HG03457 (cell line): Measurements from ENCODE around the gene F7.

Experiments used
- ATAC-seq: cut with Tn5 transposase; IDR thresholded peaks from one replicate; pipeline ENCODE4 v1.9.1; 2021; ENCODE audit warnings: moderate number of reproducible peaks; ENCODE audit not compliant: unreplicated experiment

Gene F7

DNA sequence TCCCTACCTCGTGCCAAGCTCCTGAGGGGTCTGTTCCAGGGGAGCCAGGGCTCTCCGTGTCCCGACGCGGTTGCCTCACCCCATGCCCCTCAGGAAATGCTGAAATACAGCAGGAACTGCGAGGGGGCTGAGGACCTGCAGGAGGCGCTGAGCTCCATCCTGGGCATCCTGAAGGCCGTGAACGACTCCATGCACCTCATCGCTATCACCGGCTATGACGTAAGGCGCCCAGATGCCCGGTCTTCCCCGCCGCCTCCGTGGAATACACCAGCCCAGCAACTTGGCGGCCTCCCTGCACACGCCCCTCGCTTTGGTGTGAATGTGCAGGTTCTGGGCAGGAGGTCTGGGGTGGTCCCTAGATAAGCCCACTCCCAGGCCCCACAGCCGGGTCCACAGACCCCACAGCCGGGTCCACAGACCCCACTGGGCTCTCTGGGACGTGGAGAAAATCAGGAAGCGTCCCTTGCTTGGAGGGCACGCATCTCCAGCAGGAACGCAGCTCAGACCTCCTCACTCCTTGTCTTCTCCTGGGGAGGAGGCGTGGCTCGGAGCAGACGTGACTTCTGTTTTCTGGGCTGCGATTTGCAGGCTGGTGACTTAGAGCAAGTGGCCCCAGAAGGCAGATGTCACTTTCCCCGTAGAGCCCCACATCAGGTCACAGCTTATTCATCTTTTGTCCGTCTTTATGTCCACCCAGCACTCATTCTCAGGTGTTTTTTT lies 19.4 kb upstream of the F7 start:
- ATAC-seq = no peak

- ATAC-seq = no peak
These were observed 18.3 kb upstream of the F7 start for GRCh38 chr13:113086991-113087922.

DNA sequence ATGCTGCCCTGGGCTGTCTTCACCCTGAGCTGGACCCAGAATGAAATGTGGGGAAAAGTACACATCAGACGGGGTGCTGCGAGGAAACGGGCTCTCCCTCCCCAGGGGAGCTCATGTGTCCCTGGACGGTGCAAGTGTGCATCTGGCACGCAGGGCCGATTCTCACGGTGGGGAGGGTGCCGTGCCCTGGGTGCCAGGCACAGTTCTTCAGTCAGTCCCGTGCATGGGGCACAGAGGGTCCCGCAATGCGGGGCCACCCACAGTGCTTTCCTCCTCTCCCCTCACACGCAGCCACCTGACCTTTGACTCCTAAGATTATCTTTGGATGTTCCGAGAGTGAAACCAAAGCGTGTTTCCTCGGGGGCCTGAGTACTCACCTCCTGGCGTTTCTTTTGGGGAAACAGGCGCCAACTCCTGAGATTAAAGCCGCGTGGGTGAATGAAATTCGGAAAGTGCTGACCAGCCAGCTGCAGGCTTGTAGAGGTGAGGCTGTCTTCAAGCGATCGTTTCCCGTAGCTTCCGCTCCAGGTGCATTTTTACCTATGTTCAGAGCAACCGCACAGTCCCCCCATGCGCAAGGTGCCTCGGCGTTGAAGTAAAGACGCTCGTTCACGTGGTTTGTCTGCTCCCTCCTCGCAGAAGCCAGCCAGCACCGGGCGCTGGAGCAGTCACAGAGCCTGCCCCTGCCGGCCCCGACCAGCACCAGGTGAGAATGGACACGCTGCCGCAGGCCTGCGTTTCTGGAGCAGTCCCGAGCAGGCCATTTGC lies 17.5 kb upstream of the F7 start:
- no peak for ATAC-seq

DNA sequence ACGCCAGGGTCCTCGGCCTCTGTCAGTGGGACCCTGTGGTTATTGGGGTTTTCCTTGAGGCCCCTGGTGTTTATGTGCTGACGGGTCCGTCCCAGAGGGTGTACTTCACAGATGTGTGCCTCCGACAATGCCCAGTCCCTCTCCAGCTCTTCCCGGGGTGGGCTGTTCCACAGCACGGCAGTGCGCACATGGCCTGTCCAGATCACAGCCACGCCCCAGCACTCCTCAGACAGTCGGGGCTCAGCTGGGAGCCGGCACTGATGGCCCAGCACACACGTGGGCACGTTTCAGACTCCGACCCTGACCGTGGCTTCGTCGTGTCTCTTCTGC lies 16.9 kb upstream of the F7 start:
- ATAC-seq = no peak

DNA sequence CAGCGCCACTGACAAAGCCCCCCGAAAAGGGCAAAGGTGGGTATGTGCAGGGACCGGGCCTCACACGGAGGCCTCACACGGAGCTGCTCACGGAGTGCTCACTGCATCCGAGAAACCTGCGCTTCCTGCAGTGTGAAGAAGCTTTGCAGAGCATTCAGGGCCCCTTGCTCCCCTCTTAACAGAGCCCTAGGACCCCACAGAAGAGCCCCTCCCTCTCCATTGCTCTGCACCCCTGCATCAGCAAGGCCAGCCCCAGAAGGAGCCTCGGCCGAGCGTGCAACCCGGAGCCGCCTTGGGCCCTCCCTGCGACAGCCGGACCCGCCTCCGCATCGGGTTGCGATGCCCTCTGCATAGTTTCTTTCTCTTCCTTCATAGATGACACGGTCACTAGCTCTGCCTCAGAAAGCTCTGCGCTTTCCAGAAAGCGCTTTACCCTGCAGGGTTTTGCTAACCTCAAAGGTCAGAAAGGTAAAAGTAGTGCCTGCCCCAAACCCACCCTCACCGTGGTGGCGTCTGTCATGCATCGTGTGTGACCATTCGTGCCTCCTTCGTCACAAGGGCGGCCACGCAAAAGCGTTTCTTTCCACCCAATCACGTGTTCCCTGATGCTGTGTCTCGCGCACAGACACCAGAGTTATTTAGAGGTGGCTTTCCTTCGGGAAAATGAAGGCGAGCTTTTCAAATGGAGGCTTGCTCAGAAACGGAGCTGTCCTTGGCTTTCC lies 15.7 kb upstream of the F7 start:
- ATAC-seq = no peak

DNA sequence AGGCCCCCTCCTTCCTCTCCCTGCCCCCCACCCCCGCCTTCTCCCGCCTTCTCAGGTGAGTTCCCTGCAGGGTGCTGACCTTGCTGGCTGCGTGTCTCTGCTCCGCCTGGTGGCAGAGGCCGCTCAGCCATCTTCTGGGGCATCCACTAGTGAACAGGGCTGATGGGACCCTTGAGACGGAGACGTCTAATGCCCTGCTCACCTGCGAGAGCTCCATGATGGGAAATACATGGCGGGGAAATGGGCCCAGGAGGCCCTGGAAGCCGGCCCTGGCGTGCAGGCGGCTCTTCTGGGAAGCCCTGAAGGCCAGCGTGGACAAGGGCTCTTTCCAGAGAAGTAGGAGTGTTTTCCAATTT lies 15.2 kb upstream of the F7 start:
- no peak for ATAC-seq

- no peak for ATAC-seq
These were observed 14.8 kb upstream of the F7 start for GRCh38 chr13:113090806-113091205.

DNA sequence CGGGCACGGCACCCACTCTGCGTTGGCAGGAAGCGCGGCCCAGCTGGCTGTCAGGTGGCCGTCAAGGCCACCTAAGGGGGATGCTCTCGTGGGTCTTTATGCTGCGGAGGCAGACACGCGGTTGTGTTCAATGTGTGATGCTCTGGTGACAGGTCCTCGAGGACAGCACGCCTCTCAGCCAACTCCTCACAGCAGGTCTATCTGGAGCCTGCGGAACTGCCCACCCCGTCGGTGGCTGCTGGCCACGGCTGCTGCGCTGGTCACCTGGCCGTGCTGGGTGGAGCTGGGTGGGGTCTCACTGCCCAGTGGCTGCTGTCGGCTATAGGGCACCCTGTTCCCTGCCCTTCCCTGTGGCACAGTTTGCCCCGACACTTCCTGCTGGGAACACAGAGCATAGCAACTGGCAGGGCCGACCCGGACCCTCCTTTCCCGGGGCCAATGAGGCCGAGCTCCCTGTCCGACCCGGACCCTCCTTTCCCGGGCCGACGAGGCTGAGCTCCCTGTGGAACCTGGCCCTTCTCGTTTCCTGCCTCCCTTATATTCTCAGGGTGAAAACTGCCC lies 14.3 kb upstream of the F7 start:
- ATAC-seq = no peak

DNA sequence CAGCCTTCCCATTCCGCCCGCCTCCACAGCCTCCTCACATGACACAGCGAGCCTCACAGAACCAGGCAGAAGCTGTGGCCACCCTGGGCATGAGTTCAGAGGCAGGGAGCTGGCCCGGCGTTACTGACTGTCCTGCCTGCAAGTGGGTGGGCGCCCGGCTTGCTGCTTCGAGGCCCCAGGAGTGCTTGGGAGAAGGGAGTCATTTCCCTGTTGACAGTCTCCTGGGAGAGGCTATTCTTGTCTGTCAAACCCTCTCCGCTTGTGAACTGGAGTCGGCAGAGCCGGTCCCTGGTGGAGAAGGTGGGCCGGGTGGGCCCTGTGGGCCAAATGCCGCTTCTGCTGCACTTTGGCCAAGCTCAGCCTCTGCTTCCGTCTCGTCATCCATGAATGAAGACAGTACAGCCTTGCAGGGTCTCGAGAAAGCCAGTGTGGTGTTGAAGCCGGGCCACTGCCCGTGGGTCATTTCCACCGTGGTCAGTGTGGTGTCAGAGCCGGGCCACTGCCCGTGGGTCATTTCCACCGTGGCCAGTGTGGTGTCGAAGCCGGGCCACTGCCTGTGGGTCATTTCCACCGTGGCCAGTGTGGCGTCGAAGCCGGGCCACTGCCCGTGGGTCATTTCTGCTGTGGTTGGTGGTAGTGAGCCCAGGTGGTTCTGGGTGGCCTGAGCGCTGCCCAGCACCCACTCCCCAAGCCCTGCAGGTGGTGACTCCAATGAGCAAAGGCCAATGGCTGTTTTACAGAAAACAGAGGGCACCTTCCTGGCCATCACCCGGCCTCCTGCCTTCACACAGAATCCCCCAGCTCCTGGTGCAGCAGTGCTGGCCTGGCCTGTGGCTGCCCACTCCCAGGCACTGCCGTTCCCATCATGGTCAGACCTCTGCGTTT lies 13.5 kb upstream of the F7 start:
- ATAC-seq = no peak

- no peak for ATAC-seq
These were observed 12.6 kb upstream of the F7 start for GRCh38 chr13:113092776-113093579.

GRCh38 chr13:113093580-113094409 lies 11.8 kb upstream of the F7 start:
- no peak for ATAC-seq

DNA sequence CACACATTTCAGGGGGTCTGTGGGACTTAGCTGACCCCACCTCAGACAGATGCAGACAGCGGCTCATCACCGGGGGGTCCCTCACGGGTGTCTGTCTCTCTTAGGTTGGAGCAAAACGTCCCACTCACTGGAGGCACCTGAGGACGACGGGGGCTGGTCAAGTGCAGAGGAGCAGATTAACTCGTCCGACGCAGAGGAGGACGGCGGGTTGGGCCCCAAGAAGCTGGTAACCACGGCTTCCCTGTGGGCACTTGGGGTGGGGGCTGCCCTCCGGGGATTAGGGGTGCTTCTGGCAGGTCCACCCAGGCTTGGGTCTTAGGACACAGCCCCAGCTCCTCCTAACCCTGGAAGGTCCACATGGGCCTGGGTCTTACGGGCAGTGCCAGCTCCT lies 11.2 kb upstream of the F7 start:
- no peak for ATAC-seq

DNA sequence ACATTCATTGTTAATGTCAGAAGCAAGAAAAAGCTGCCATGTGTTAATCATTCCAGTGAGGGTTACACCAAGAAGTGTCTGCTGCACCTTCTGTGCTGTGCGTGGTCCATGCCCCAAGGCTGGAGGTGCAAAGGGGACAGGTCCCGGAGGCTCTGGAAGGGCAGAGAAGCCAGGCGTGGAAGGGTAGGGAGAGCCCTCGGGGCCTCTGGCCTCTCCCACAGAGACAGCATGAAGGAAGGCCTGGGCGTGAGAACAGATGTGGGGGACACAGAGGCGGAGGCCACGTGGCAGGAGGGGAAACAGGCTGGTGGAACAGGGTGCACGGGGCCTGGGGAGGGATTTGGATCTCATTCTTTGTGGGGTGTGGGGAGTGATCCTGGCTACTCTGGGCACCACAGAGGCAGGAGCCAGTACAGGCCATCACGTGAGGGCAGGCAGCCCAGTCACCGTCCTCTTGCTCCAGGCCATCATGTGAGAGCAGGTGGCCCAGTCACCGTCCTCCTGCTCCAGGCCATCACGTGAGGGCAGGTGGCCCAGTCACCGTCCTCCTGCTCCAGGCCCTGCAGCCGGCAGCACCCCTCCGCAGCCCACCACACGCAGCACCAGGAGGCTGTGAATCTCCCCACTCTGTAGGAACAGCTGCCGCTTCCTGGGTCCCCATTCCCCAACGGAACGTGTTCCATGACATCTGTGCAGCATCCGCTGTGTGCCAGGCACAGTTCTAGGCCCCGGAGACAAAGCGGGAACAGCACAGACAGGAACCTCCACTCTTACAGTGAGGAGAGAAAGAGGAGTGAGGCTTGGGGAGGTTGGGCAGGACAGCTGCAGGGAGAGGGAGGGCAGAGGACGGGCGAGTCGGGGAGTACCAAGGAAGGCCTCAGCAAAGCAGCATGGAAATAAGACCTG lies 10.2 kb upstream of the F7 start:
- no peak for ATAC-seq

- no peak for ATAC-seq
These were observed 9.4 kb upstream of the F7 start for GRCh38 chr13:113096052-113096744.

GRCh38 chr13:113096745-113097305 lies 8.8 kb upstream of the F7 start:
- ATAC-seq = no peak

DNA sequence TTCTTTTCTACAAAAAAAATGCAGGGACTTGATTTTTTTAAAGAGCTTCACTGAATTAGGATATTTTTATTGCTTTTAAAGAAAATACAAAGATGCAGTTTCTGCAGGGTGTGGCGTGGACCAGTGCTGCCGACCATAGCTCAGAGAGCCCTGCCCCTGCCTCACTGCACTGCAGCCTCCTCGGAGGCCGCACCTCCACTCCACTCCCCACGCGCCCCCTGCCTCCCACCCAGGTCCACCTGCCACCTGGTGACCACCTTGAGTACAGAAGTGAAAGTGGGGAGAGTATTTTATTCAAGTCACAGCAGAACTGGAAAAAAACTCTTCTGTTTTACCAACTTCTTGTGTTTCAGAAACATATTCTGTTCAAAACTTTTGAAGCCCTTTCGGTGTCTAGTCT lies 7.9 kb upstream of the F7 start:
- no peak for ATAC-seq
